ENCODE data around the gene RNF141.

Gene RNF141

GRCh38 chr11:10462746-10463300 lies 78.2 kb downstream of the RNF141 start:
- Histone ChIP-seq H3K27ac (no peak overlapping the region), H3K4me3 (no peak overlapping the region)

Measured in skin epidermis (tissue), 12 donors.